AG09309 (cell line): ENCODE results near the gene FYN.

Experiments
- DNase-seq: peaks from one replicate; pipeline ENCODE4 v3.0.0-alpha.2; 2010; ENCODE audit warnings: low read depth
- H3K4me3 ChIP-seq: 2 replicates; pipeline ENCODE4 v1.5.1; 2011; ENCODE audit warnings: mild to moderate bottlenecking, low read depth, low read length, moderate library complexity; ENCODE audit not compliant: control insufficient read depth
- TF ChIP-seq, protein P1 (sequence below): IDR thresholded peaks from 2 replicates; pipeline ENCODE4 v1.5.1; 2011; ENCODE audit warnings: mild to moderate bottlenecking, low read depth, low read length, inconsistent platforms; ENCODE audit not compliant: insufficient read depth, control insufficient read depth; ENCODE audit errors: missing control alignments

FYN gene

DNA sequence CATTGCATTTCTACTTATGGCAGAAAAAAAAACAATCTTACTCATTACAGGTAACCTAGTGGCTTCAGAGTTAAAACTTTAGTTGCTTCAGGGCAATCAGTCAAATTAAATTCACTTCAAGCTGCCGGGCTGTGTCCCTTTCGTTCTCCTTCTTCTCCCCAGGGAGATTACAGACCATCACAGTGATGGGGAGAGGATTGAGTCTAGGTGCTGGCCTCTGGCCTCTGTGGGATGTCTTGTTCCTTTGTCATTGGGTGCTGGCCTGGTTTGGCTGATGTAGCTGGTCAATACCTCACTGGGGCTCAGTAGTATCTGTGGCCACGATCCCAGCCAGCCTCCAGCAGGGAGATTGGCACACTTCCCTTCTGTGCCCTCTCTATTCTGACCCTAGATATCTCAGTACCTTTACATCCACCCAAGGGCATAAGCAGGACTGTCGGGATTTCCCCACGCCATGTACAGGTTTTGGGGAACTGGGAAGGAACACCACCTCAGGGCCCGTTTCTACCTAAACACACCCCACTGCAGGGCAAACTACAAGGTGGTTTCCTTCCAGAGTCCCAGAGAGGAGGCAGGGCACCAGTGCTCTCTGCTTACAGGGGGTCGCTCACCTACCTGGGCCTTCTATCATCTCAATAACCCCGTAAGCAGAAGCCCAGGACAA, 15.4 kb downstream of the FYN start:
- no peak overlapping the region for H3K4me3 ChIP-seq
- DNase-seq = no peak
- TF ChIP-seq, protein P1, sequence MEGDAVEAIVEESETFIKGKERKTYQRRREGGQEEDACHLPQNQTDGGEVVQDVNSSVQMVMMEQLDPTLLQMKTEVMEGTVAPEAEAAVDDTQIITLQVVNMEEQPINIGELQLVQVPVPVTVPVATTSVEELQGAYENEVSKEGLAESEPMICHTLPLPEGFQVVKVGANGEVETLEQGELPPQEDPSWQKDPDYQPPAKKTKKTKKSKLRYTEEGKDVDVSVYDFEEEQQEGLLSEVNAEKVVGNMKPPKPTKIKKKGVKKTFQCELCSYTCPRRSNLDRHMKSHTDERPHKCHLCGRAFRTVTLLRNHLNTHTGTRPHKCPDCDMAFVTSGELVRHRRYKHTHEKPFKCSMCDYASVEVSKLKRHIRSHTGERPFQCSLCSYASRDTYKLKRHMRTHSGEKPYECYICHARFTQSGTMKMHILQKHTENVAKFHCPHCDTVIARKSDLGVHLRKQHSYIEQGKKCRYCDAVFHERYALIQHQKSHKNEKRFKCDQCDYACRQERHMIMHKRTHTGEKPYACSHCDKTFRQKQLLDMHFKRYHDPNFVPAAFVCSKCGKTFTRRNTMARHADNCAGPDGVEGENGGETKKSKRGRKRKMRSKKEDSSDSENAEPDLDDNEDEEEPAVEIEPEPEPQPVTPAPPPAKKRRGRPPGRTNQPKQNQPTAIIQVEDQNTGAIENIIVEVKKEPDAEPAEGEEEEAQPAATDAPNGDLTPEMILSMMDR = no peak

DNA sequence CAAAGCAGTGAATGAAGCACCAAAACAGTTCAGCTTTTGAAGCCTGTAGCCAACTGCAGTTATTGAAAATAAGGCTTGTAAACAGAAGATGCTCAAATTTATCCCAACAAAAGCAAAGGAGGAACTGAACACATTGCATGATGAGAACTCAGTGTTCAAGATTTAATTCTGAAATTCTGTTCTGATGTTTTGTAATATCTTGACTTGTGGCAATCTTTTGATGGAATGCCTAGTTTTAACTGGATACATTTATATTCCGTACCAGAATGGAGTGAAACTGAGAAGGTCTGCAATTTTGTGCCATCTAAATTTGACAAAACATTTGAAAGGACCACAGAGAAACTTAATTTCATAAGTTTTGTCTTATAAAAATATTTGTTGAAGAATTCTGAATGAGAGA, 17.5 kb downstream of the FYN start:
- TF ChIP-seq, protein P1 = no peak
- no peak for DNase-seq

DNA sequence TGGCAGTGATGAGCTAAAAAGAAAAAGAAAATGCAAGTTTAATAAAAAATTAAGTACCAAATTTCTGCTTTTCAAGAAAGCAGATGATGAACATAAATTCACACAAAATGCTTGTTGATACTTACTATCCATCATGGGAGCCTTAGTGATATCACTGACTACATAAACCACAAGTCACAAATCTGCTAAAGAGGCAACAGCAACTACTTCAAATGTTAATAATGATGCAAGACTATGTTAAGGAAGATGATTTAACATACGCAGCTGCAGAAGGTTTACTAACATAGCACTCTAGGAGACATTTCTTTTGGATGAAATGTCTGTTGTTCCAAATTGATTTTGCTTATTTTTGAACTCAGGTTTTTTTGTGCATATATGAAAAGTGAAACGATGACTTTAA, 18.6 kb downstream of the FYN start:
- no peak overlapping the region for H3K4me3 ChIP-seq
- TF ChIP-seq, protein P1 = no peak
- DNase-seq = no peak

More for the DNA sequence above, 17.5 kb downstream of the FYN start:
- H3K4me3 ChIP-seq = no peak overlapping the region

DNA sequence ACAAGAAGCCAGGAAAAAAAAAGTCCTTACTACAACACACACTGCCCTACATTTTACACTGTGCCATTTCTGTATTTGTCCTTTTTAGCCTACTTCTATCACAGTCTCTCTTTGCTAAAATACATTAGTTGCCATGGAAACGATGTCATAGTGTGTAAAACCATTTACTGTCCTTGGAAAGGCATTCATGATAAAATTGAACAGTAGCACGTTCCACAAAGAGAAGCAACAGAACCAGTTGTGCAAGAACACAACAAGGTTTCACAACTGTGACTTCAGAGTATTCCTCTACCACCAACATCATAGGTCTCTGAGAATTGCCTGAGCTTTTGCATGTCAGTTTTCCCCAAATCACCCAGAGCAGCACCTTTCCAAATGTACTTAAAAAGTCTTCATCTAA, 20.5 kb downstream of the FYN start:
- no peak overlapping the region for H3K4me3 ChIP-seq
- no peak for DNase-seq
- TF ChIP-seq, protein P1 = no peak

DNA sequence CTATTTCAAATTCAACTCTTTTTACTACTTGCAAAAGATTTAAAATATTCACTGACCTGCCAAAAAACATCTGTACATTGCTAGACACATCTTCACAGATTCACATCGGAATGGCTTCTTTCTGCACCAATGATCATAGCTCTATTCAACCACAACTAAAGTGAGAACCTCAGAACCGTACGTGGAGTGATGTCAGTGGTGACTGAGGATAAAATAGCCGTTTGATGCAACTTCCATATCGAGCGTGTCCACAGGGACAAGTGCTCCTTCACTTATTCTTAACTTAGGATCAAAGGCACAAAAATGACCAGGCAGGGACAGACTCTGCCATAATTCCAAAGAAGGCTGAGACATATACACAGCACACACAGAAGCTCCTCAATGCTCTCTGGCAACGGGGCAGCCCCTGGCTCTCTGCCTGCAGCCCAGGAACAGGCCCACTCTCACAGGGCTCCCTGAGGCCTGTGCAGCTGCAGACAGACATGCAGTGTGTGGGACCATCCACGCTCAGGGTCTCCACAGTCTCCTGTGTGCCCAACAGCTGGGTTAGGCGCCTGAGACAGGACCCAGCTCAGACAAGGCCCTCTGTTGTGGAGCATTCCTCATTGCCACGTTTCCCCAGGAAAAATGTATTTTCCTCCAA, 22.8 kb downstream of the FYN start:
- TF ChIP-seq, protein P1 = no peak
- DNase-seq = no peak
- no peak overlapping the region for H3K4me3 ChIP-seq

DNA sequence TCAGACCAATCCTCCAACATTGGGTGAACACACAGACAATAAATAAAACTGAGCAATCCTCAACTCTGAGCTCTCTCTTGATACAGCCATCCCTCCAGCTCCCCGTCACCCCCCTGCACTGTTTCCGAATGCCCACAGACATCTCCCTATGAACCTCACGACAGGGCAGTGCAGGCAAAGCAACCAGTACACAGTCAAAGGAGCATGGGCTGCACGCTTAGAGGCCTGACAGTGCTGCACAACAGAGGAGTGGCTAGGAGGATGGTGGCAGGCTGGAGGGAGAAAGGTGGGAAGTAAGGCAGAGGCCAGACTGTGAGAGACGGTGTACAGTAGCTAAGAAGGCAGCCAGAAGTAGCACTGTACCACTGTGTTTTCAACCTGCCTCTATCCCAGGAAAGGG, 24.0 kb downstream of the FYN start:
- no peak for DNase-seq
- TF ChIP-seq, protein P1 = no peak
- H3K4me3 ChIP-seq = no peak overlapping the region
